Omental fat pad (tissue), 4 donors: Measurements from ENCODE around the gene SLC6A3. TPM values are rescaled to one million over a fixed set of nuclear protein-coding genes. Genes with fewer than 3 reads are reported as not detected.

ENCODE experiments used
- ATAC-seq: fragments of 150-250 bp; one replicate; pipeline ENCODE4 v1.9.1; 2016; ENCODE audit warnings: mild to moderate bottlenecking, moderate library complexity; ENCODE audit not compliant: low FRiP score
- DNase-seq: peaks from one replicate; pipeline ENCODE4 v3.0.0-alpha.2; 2019; ENCODE audit warnings: low spot score
- CTCF ChIP-seq, 3 donors: fragments of 450-650 bp; IDR thresholded peaks; one replicate each; pipeline ENCODE4 v1.5.1; 2016 to 2017; ENCODE audit warnings: antibody characterized with exemption in 3 of 3, mild to moderate bottlenecking in 3 of 3, moderate library complexity in 2 of 3
- total RNA-seq, 4 donors: library from RNA; depleted of rRNA; stranded (reverse); fragments of >200 nt; gene quantifications; one replicate each; pipeline ENCODE4 v1.1.0, GENCODE V29; 2016

Gene SLC6A3
- total RNA-seq, 4 donors from 2014 or later: 0.32 to 1.2 (median 0.55) TPM

GRCh38 chr5:1359713-1360112 lies 85.5 kb downstream of the SLC6A3 start:
- ATAC-seq (no peak), DNase-seq (no peak)
- TF ChIP-seq CTCF (IDR thresholded peaks at IDR 0.05): no peak

- DNase-seq: no peak
- TF ChIP-seq CTCF (IDR thresholded peaks at IDR 0.05): no peak
- ATAC-seq: no peak
Measured at GRCh38 chr5:1359031-1359645, 86.1 kb downstream of the SLC6A3 start.

- TF ChIP-seq CTCF (IDR thresholded peaks at IDR 0.05): no peak
Measured at GRCh38 chr5:1358726-1359025, 86.6 kb downstream of the SLC6A3 start.

GRCh38 chr5:1357946-1358725 lies 87.1 kb downstream of the SLC6A3 start:
- no peak for TF ChIP-seq CTCF (IDR thresholded peaks at IDR 0.05)
- no peak for DNase-seq
- no peak for ATAC-seq

More at GRCh38 chr5:1358726-1359025, 86.6 kb downstream of the SLC6A3 start:
- ATAC-seq (no peak), DNase-seq (no peak)

GRCh38 chr5:1356873-1357787 lies 88.1 kb downstream of the SLC6A3 start:
- no peak for DNase-seq
- TF ChIP-seq CTCF (IDR thresholded peaks at IDR 0.05): no peak
- no peak for ATAC-seq

- TF ChIP-seq CTCF (IDR thresholded peaks at IDR 0.05): no peak
- DNase-seq (no peak), ATAC-seq (no peak)
Measured at GRCh38 chr5:1354576-1354975, 90.7 kb downstream of the SLC6A3 start.
